HepG2 (cell line): ENCODE measurements around the gene CD14. TPM values are rescaled to one million over a fixed set of nuclear protein-coding genes. Genes with fewer than 3 reads are reported as not detected.

Experiments
- ATAC-seq: fragments of 200-7000 bp; cut with Tn5 transposase; 3 replicates; pipeline ENCODE4 v1.9.1; 2020; ENCODE audit warnings: mild to moderate bottlenecking, moderate library complexity
- BruUV-seq: library from RNA; stranded (reverse); fragments of 400-500 nt; replicated peaks from 2 replicates; lab custom pipeline; 2021; lab: Mats Ljungman, UMichigan
- CTCF ChIA-PET: fragments of 300-600 bp; formaldehyde crosslinking; extraction: SDS; loops from one replicate; lab custom pipeline; 2021; ENCODE audit warnings: low total read pairs, inconsistent platforms, low intra/inter-chr PET ratio; lab: Yijun Ruan, JAX
- POLR2A ChIA-PET: fragments of 350-600 bp; sonication (Branson Sonifier 250); formaldehyde crosslinking; loops from one replicate; lab custom pipeline; 2020; ENCODE audit warnings: antibody characterized with exemption, inconsistent platforms; lab: Yijun Ruan, JAX
- DNase-seq: peaks from one replicate; pipeline ENCODE4 v3.0.0-alpha.2; 2015; ENCODE audit warnings: low spot score
- FAIRE-seq: peaks from 3 replicates; lab custom pipeline; 2011; peaks lifted over from hg19 to GRCh38; lab: Jason Lieb, UNC
- H2AFZ ChIP-seq: one replicate; pipeline ENCODE4 v1.6.1; 2011; ENCODE audit warnings: low read length, inconsistent platforms
- H3K27ac ChIP-seq: fragments of 300-600 bp; 3 replicates; pipeline ENCODE4 v1.8.0; 2011; ENCODE audit warnings: mixed run types, mild to moderate bottlenecking, mixed read lengths, low read length, inconsistent platforms; ENCODE audit not compliant: insufficient read depth; ENCODE audit errors: extremely low read length
- H3K27me3 ChIP-seq, 2 experiments: fragments of 200-600 bp in 1 of 2; 2 replicates in 1 of 2; 3 replicates in 1 of 2; pipeline versions ENCODE4 v1.6.0 to v1.8.0; 2011; ENCODE audit warnings: low read length in 2 of 2, mild to moderate bottlenecking in 2 of 2, moderate library complexity in 2 of 2, inconsistent platforms in 1 of 2; ENCODE audit not compliant: insufficient read depth in 2 of 2, control insufficient read depth in 1 of 2
- H3K36me3 ChIP-seq, 2 experiments: fragments of 200-600 bp in 1 of 2; replicated peaks in 1 of 2; 2 replicates in 1 of 2; 3 replicates in 1 of 2; pipeline versions ENCODE4 v1.5.1 to v1.8.0; 2011; ENCODE audit warnings: low read length in 2 of 2, inconsistent platforms in 1 of 2; ENCODE audit not compliant: insufficient read depth in 2 of 2, control insufficient read depth in 1 of 2
- H3K4me1 ChIP-seq: 2 replicates; pipeline ENCODE4 v1.5.1; 2012; ENCODE audit warnings: low read length, inconsistent platforms; ENCODE audit not compliant: insufficient read depth
- H3K4me2 ChIP-seq: 2 replicates; pipeline ENCODE4 v1.6.0; 2011; ENCODE audit warnings: low read depth, low read length, inconsistent platforms
- H3K4me3 ChIP-seq, 3 experiments: fragments of 200-600 bp in 1 of 3; sonication (generic), shearing (Covaris generic) in 1 of 3; replicated peaks in 1 of 3; 2 replicates each; pipeline ENCODE4 v1.5.1; 2011 to 2016; ENCODE audit warnings: low read length in 3 of 3, inconsistent platforms in 2 of 3, low read depth in 2 of 3, mild to moderate bottlenecking in 2 of 3, control low read depth in 1 of 3, mixed read lengths in 1 of 3; ENCODE audit not compliant: insufficient read depth in 1 of 3
- H3K79me2 ChIP-seq: one replicate; pipeline ENCODE4 v1.6.1; 2011; ENCODE audit warnings: low read length, inconsistent platforms; ENCODE audit not compliant: insufficient read depth
- H3K9ac ChIP-seq: 2 replicates; pipeline ENCODE4 v1.6.0; 2011; ENCODE audit warnings: mild to moderate bottlenecking, low read depth, low read length, inconsistent platforms; ENCODE audit not compliant: insufficient read depth
- H3K9me3 ChIP-seq: 2 replicates; pipeline ENCODE4 v1.5.1; 2012; ENCODE audit warnings: mild to moderate bottlenecking, low read length
- H4K20me1 ChIP-seq: 2 replicates; pipeline ENCODE4 v1.6.0; 2011; ENCODE audit warnings: inconsistent platforms, mild to moderate bottlenecking, low read length, moderate library complexity; ENCODE audit not compliant: insufficient read depth
- CBX1 ChIP-seq: IDR thresholded peaks from one replicate; pipeline ENCODE4 v1.6.1; 2016; ENCODE audit warnings: antibody characterized with exemption, low read depth
- CEBPG ChIP-seq: IDR thresholded peaks from 2 replicates; pipeline ENCODE4 v1.6.1; 2016
- HES4 ChIP-seq: sonication (generic); formaldehyde crosslinking; IDR thresholded peaks from 2 replicates; pipeline ENCODE4 v1.9.0; 2021; ENCODE audit warnings: mild to moderate bottlenecking, missing genetic modification reagents, borderline replicate concordance
- HNRNPK ChIP-seq: fragments of 200-400 bp; formaldehyde crosslinking; IDR thresholded peaks from 2 replicates; pipeline ENCODE4 v1.6.1; 2018; ENCODE audit warnings: low read length, low read depth, moderate library complexity, mild to moderate bottlenecking; ENCODE audit not compliant: poor library complexity, severe bottlenecking
- MAFF ChIP-seq: IDR thresholded peaks from 2 replicates; pipeline ENCODE4 v1.6.1; 2011; ENCODE audit warnings: low read depth, low read length, improper control_type of control experiment
- MATR3 ChIP-seq: sonication (generic); formaldehyde crosslinking; IDR thresholded peaks from 2 replicates; pipeline ENCODE4 v1.4.0; 2020; ENCODE audit warnings: missing genetic modification reagents
- NONO ChIP-seq, 2 experiments: fragments of 450-650 bp in 1 of 2; sonication (generic) in 1 of 2; formaldehyde crosslinking in 1 of 2; IDR thresholded peaks in 1 of 2; conservative IDR thresholded peaks in 1 of 2; 2 replicates each; pipeline versions ENCODE4 v1.6.1 to v1.8.0; 2017 to 2022; ENCODE audit warnings: mild to moderate bottlenecking in 1 of 2, missing genetic modification reagents in 1 of 2, moderate library complexity in 1 of 2
- PPARG ChIP-seq: conservative IDR thresholded peaks from 2 replicates; pipeline ENCODE4 v1.6.1; 2016; ENCODE audit warnings: missing biosample characterization, missing genetic modification reagents
- SMC3 ChIP-seq: IDR thresholded peaks from 2 replicates; pipeline ENCODE4 v1.6.1; 2011; ENCODE audit warnings: low read length, improper control_type of control experiment
- ZBTB21 ChIP-seq: sonication (generic); formaldehyde crosslinking; IDR thresholded peaks from 2 replicates; pipeline ENCODE4 v1.4.0; 2020; ENCODE audit warnings: missing genetic modification reagents
- ZFP1 ChIP-seq: IDR thresholded peaks from 2 replicates; pipeline ENCODE4 v1.6.1; 2016
- ZHX1 ChIP-seq: sonication (generic); formaldehyde crosslinking; IDR thresholded peaks from 2 replicates; pipeline ENCODE4 v1.8.1; 2022; ENCODE audit warnings: low read depth, mild to moderate bottlenecking, missing genetic modification reagents
- ZNF101 ChIP-seq: sonication (generic); formaldehyde crosslinking; IDR thresholded peaks from 2 replicates; pipeline ENCODE4 v1.4.0; 2020; ENCODE audit warnings: mild to moderate bottlenecking, low read depth, missing genetic modification reagents, borderline replicate concordance
- ZNF18 ChIP-seq: sonication (generic); formaldehyde crosslinking; IDR thresholded peaks from 2 replicates; pipeline ENCODE4 v1.8.0; 2022; ENCODE audit warnings: mild to moderate bottlenecking, missing genetic modification reagents; ENCODE audit not compliant: insufficient replicate concordance
- ZNF317 ChIP-seq: sonication (generic); formaldehyde crosslinking; IDR thresholded peaks from 2 replicates; pipeline ENCODE4 v1.5.0; 2020; ENCODE audit warnings: mild to moderate bottlenecking, missing genetic modification reagents
- ZNF496 ChIP-seq: sonication (generic); formaldehyde crosslinking; IDR thresholded peaks from 2 replicates; pipeline ENCODE4 v1.8.1; 2023; ENCODE audit warnings: mild to moderate bottlenecking, moderate library complexity, missing genetic modification reagents; ENCODE audit not compliant: insufficient replicate concordance
- ZNF740 ChIP-seq: sonication (generic); formaldehyde crosslinking; IDR thresholded peaks from 2 replicates; pipeline ENCODE4 v1.4.0; 2020; ENCODE audit warnings: missing genetic modification reagents
- WGBS: methylation state at CpG from one replicate; pipeline ENCODE4 v1.1.6; 2017; ENCODE audit warnings: low lambda C conversion rate; 5-methylcytosine and 5-hydroxymethylcytosine counted together
- in situ Hi-C: cut with HindIII; loops from 2 replicates; pipeline ENCODE4 v1.10.0; 2017; ENCODE audit warnings: low pct_unique_long_range_greater_than_20kb; ENCODE audit not compliant: extremely low pct_ligation_motif_present
- intact Hi-C: fragments of 100-400 bp; cut with micrococcal nuclease; formaldehyde crosslinking; loops from one replicate; pipeline ENCODE4 v1.10.0; 2022; ENCODE audit not compliant: unreplicated experiment
- polyA plus RNA-seq, 8 experiments: library from polyadenylated mRNA; depleted of rRNA in 3 of 8; stranded (reverse) in 7 of 8; unstranded in 1 of 8; fragments of >200 nt; fragmentation: Illumina TruSeq in 4 of 8; extraction: Trizol in 4 of 8; gene quantifications; 2 replicates each; pipeline versions ENCODE4 v1.2.1 to v1.2.3, GENCODE V29; 2011 to 2016; ENCODE audit warnings: low read depth in 4 of 8, missing spikeins in 1 of 8, mixed read lengths in 1 of 8; ENCODE audit not compliant: insufficient read depth in 1 of 8
- total RNA-seq, 5 experiments: library from RNA; depleted of rRNA; stranded (reverse); fragments of >200 nt; fragmentation: Illumina TruSeq; extraction: Trizol; gene quantifications; 2 replicates each; pipeline ENCODE4 v1.2.3, GENCODE V29; 2016; ENCODE audit warnings: low read depth in 1 of 5
- TF ChIP-seq, protein P1 (sequence below): sonication (generic); formaldehyde crosslinking; IDR thresholded peaks from 2 replicates; pipeline ENCODE4 v1.9.0; 2021; ENCODE audit warnings: missing genetic modification reagents, mild to moderate bottlenecking, borderline replicate concordance

Gene CD14
- total and polyA plus RNA-seq, 2 of the 13 experiments (the other 11 are each of a cell fraction or from before 2014, with no cell fraction given), result 1.7 to 4.7 TPM

DNA sequence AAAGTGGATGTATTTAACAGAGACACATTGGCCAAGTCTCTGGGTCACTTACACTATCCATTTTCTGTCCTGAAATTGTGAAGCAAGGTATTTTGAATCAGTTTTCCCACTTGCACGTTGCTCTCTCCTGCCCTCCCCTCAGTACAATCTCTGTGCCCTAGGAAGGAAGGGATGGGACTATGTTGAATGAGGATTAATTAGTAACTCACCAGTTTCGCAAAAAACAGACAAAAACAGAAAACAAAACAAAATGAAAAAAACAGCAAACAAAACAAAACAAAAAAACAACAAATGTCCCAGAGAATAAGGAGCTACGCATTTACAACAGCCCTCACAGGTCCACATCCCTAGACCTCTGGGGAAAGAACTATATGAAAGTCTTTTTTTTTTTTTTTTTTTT is 1.1 kb upstream of the CD14 start (continued):
- no peak for TF ChIP-seq SMC3

DNA sequence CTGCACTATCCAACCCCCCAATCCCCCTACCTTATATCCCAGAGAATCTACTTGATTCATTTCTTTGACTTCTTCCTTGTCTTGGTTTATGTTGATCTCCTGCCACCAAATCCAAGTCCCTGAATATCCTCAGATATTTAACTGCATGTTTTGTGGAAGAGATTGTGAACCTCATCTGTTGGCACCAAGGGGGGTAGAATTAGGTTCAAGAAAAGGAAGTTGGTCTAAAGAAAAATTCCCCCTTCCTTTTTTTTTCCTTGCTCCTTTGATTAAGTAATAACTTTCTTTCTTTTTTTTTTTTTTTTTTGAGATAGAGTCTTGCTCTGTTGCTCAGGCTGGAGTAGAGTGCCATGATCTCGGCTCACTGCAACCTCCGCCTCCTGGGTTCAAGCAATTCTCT is 526 bp upstream of the CD14 start:
- WGBS, result 83% methylated on average over 2 of the region's 2 CpGs
- DNase-seq, result no peak
- H3K9ac ChIP-seq, result no peak overlapping the region
- TF ChIP-seq ZNF317 (CRISPR knock-in tag) (no peak), ZNF496 (CRISPR knock-in tag) (no peak), ZHX1 (CRISPR knock-in tag) (no peak), ZNF740 (CRISPR knock-in tag) (peak; percentile 8; the same call in 1 of the 2 replicates), ZNF18 (peak; percentile 15), MATR3 (CRISPR knock-in tag) (no peak), CBX1 (no peak), HES4 (CRISPR knock-in tag) (no peak), ZBTB21 (CRISPR knock-in tag) (no peak), ZFP1 (CRISPR knock-in tag) (no peak), CEBPG (CRISPR knock-in tag) (no peak), ZNF101 (CRISPR knock-in tag) (no peak), NONO (IDR thresholded peaks at IDR 0.05) (no peak), NONO (CRISPR knock-in tag; conservative IDR thresholded peaks at IDR 0.05) (no peak), PPARG (CRISPR knock-in tag) (no peak), HNRNPK (peak; percentile 45), MAFF (no peak)
- TF ChIP-seq, protein P1, sequence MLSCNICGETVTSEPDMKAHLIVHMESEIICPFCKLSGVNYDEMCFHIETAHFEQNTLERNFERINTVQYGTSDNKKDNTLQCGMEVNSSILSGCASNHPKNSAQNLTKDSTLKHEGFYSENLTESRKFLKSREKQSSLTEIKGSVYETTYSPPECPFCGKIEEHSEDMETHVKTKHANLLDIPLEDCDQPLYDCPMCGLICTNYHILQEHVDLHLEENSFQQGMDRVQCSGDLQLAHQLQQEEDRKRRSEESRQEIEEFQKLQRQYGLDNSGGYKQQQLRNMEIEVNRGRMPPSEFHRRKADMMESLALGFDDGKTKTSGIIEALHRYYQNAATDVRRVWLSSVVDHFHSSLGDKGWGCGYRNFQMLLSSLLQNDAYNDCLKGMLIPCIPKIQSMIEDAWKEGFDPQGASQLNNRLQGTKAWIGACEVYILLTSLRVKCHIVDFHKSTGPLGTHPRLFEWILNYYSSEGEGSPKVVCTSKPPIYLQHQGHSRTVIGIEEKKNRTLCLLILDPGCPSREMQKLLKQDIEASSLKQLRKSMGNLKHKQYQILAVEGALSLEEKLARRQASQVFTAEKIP, result no peak

More for the DNA sequence above, 526 bp upstream of the CD14 start:
- Histone ChIP-seq H4K20me1 (no peaks in the 10 kb centered on the region), H2AFZ (no peak overlapping the region), H3K27ac (peak overlapping the region; percentile 36), H3K36me3 (no peaks in the 10 kb centered on the region), H3K27me3 (no peaks in the 10 kb centered on the region), H3K4me1 (peaks cover 57% of the 10 kb centered on the region), H3K9me3 (peaks cover 4% of the 10 kb centered on the region), H3K4me2 (peak overlapping the region; percentile 71), H3K4me3 (peak overlapping the region in 2 of 3 experiments; percentile 6 to 50; a peak in 2 of 6 replicates), H3K79me2 (no peaks in the 10 kb centered on the region)
- POLR2A ChIA-PET, result interaction anchor here (1.5 kb wide), 1 partner anchor 76 kb away, joined by 3 read pairs; the partner anchor contains the start of gene SRA1
- FAIRE-seq (no peak), ATAC-seq (no peak)
- intact Hi-C loops (loop anchor here (1.0 kb wide), 1 partner anchor 23 kb away; no protein-coding TSS in a partner anchor), in situ Hi-C loops (loop anchor here (5.0 kb wide), 1 partner anchor 71 kb away; the partner anchor contains the start of genes APBB3 and SLC35A4)
- CTCF ChIA-PET, result no interaction called here
- BruUV-seq, result no TSS peak
